ENCODE measurements around the gene SLC30A10.

DNA sequence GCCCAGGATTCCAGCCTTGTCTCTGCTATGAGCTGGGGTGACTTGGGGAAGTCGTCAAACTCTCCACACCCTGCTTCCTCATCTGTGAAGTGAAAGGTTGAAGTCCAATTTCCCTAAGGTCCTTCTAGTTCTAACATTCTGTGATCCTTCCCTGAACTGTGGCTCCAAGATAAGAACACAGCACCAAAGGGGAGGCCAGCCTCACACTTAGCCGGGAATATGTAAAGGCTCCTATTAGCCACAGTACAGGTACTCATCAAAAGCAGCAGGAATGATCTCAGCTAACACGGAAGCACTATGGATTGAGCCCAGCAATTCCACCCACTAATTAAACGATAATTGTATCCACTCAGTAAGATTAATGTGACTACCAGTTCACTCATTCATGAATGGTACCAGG lies 4.0 kb downstream of the SLC30A10 start:
- TF ChIP-seq, protein P1, sequence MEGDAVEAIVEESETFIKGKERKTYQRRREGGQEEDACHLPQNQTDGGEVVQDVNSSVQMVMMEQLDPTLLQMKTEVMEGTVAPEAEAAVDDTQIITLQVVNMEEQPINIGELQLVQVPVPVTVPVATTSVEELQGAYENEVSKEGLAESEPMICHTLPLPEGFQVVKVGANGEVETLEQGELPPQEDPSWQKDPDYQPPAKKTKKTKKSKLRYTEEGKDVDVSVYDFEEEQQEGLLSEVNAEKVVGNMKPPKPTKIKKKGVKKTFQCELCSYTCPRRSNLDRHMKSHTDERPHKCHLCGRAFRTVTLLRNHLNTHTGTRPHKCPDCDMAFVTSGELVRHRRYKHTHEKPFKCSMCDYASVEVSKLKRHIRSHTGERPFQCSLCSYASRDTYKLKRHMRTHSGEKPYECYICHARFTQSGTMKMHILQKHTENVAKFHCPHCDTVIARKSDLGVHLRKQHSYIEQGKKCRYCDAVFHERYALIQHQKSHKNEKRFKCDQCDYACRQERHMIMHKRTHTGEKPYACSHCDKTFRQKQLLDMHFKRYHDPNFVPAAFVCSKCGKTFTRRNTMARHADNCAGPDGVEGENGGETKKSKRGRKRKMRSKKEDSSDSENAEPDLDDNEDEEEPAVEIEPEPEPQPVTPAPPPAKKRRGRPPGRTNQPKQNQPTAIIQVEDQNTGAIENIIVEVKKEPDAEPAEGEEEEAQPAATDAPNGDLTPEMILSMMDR (IDR thresholded peaks at IDR 0.05): no peak
- TF ChIP-seq POLR2A (IDR thresholded peaks at IDR 0.05): no peak
